Tibial nerve (tissue), 4 donors: ENCODE data around the gene PGD. TPM values are rescaled to one million over a fixed set of nuclear protein-coding genes. Genes with fewer than 3 reads are reported as not detected.
"Not testable (repeated sequence)": the region's sequence is repeated elsewhere in the genome, so short reads cannot be mapped to it uniquely, and the experiment has no call there.

ENCODE experiments used
- DNase-seq, 2 donors: peaks; one replicate each; pipeline ENCODE4 v3.0.0-alpha.2; 2019; ENCODE audit warnings: low spot score in 2 of 2
- H3K27ac ChIP-seq, 4 donors: fragments of 200-600 bp; sonication (generic) in 3 of 4; one replicate each; pipeline ENCODE4 v1.5.1; 2017 to 2019; ENCODE audit warnings: mild to moderate bottlenecking in 1 of 4
- H3K27me3 ChIP-seq, 2 donors: fragments of 200-600 bp; sonication (generic) in 1 of 2; one replicate each; pipeline versions ENCODE4 v1.5.1 to v1.6.0; 2017 to 2019
- H3K36me3 ChIP-seq, 3 donors: fragments of 200-600 bp; sonication (generic); one replicate each; pipeline ENCODE4 v1.5.1; 2018 to 2019
- H3K4me1 ChIP-seq, 4 donors: fragments of 200-600 bp; sonication (generic) in 3 of 4; one replicate each; pipeline ENCODE4 v1.5.1; 2017 to 2019
- H3K4me3 ChIP-seq, 4 donors: fragments of 200-600 bp; sonication (generic) in 3 of 4; one replicate each; pipeline ENCODE4 v1.5.1; 2017 to 2019; ENCODE audit warnings: mild to moderate bottlenecking in 1 of 4, moderate library complexity in 1 of 4
- H3K9me3 ChIP-seq, 4 donors: fragments of 200-600 bp; sonication (generic) in 3 of 4; one replicate each; pipeline ENCODE4 v1.5.1; 2017 to 2019
- CTCF ChIP-seq, 5 experiments: fragments of 200-600 bp in 3 of 5; fragments of 450-650 bp in 2 of 5; sonication (generic) in 3 of 5; IDR thresholded peaks; one replicate each; pipeline ENCODE4 v1.5.1; 2016 to 2019; ENCODE audit warnings: antibody characterized with exemption in 5 of 5, mild to moderate bottlenecking in 3 of 5, moderate library complexity in 2 of 5
- EP300 ChIP-seq, 2 donors: sonication (generic); formaldehyde crosslinking; IDR thresholded peaks; one replicate each; pipeline ENCODE4 v1.6.1; 2017; ENCODE audit warnings: antibody characterized with exemption in 2 of 2, mild to moderate bottlenecking in 1 of 2
- POLR2A ChIP-seq, 2 donors: fragments of 450-650 bp; IDR thresholded peaks; one replicate each; pipeline ENCODE4 v1.6.1; 2017; ENCODE audit warnings: antibody characterized with exemption in 2 of 2, mild to moderate bottlenecking in 2 of 2, moderate library complexity in 2 of 2
- WGBS, 2 donors: methylation state at CpG; one replicate each; pipeline ENCODE4 v1.1.5; 2018; 5-methylcytosine and 5-hydroxymethylcytosine counted together
- total RNA-seq, 4 donors: library from RNA; depleted of rRNA; stranded (reverse); fragments of >200 nt; gene quantifications; one replicate each; pipeline ENCODE4 v1.1.0, GENCODE V29; 2016

The PGD gene
- total RNA-seq, 4 donors from 2014 or later, result 54.5 to 160 (median 67.5) TPM

- H3K27me3 ChIP-seq, result no peaks in the 10 kb centered on the region
- DNase-seq, result no peak
- TF ChIP-seq EP300 (IDR thresholded peaks at IDR 0.05) (no peak), POLR2A (IDR thresholded peaks at IDR 0.05) (no peak), CTCF (IDR thresholded peaks at IDR 0.05) (no peak)
- H3K4me1 ChIP-seq, result peaks cover 0 to 10% (median 0%) of the 10 kb centered on the region in 4 donors
- H3K27ac ChIP-seq, result no peak overlapping the region
- 30 to 47% methylated on average over 6 of the region's 6 CpGs for WGBS, 2 donors
- H3K4me3 ChIP-seq, result no peak overlapping the region
- peaks cover 0 to 17% (median 0%) of the 10 kb centered on the region in 3 donors for H3K36me3 ChIP-seq
- H3K9me3 ChIP-seq, result no peaks in the 10 kb centered on the region
These were observed 52.0 kb downstream of the PGD start for GRCh38 chr1:10450836-10451235.

- 9% methylated on average over 10 of the region's 10 CpGs for whole genome bisulfite sequencing, 2 donors
- no peak overlapping the region for H3K4me3 ChIP-seq
These were observed 52.4 kb downstream of the PGD start for GRCh38 chr1:10451287-10451686.

GRCh38 chr1:10456048-10456447 is 57.2 kb downstream of the PGD start:
- DNase-seq, result no peak
- Histone ChIP-seq H3K27me3 (no peaks in the 10 kb centered on the region), H3K27ac (no peak overlapping the region), H3K4me1 (peaks cover 0 to 6% (median 0%) of the 10 kb centered on the region in 4 donors), H3K9me3 (no peaks in the 10 kb centered on the region), H3K4me3 (no peak overlapping the region), H3K36me3 (peaks cover 0 to 37% (median 2%) of the 10 kb centered on the region in 3 donors)
- TF ChIP-seq POLR2A (IDR thresholded peaks at IDR 0.05) (no peak), EP300 (IDR thresholded peaks at IDR 0.05) (no peak), CTCF (IDR thresholded peaks at IDR 0.05) (no peak)
- 77 to 79% methylated on average over 5 of the region's 5 CpGs for WGBS, 2 donors

More at GRCh38 chr1:10451287-10451686, 52.4 kb downstream of the PGD start:
- H3K36me3 ChIP-seq, result peaks cover 0 to 17% (median 0%) of the 10 kb centered on the region in 3 donors
- H3K9me3 ChIP-seq, result no peaks in the 10 kb centered on the region
- H3K27ac ChIP-seq, result no peak overlapping the region
- no peak for DNase-seq
- TF ChIP-seq EP300 (IDR thresholded peaks at IDR 0.05), result no peak
- no peak for TF ChIP-seq POLR2A (IDR thresholded peaks at IDR 0.05)
- no peak for TF ChIP-seq CTCF (IDR thresholded peaks at IDR 0.05)
- no peaks in the 10 kb centered on the region for H3K27me3 ChIP-seq
- H3K4me1 ChIP-seq, result peaks cover 0 to 10% (median 0%) of the 10 kb centered on the region in 4 donors

- no peak overlapping the region for H3K4me3 ChIP-seq
- no peak for DNase-seq
- TF ChIP-seq EP300 (IDR thresholded peaks at IDR 0.05) (no peak), CTCF (IDR thresholded peaks at IDR 0.05) (no peak), POLR2A (IDR thresholded peaks at IDR 0.05) (no peak)
- H3K36me3 ChIP-seq, result peaks cover 0 to 43% (median 7%) of the 10 kb centered on the region in 3 donors
- no peaks in the 10 kb centered on the region for H3K4me1 ChIP-seq
- H3K9me3 ChIP-seq, result no peaks in the 10 kb centered on the region
- no peak overlapping the region for H3K27ac ChIP-seq
- WGBS, 2 donors, result 68 to 74% methylated on average over 7 of the region's 7 CpGs
- H3K27me3 ChIP-seq, result no peaks in the 10 kb centered on the region
These were observed 57.8 kb downstream of the PGD start for GRCh38 chr1:10456661-10457060.

GRCh38 chr1:10457462-10457861 is 58.6 kb downstream of the PGD start:
- peaks cover 0 to 51% (median 11%) of the 10 kb centered on the region in 3 donors for H3K36me3 ChIP-seq
- not testable (repeated sequence) for H3K27ac ChIP-seq, H3K4me1 ChIP-seq, H3K27me3 ChIP-seq, H3K9me3 ChIP-seq, H3K4me3 ChIP-seq, DNase-seq
- 63 to 68% methylated on average over 7 of the region's 7 CpGs for WGBS, 2 donors

- DNase-seq, result no peak
- 73 to 77% methylated on average over 9 of the region's 9 CpGs for WGBS, 2 donors
- Histone ChIP-seq H3K9me3 (no peaks in the 10 kb centered on the region), H3K36me3 (peaks cover 0 to 56% (median 13%) of the 10 kb centered on the region in 3 donors), H3K4me1 (no peaks in the 10 kb centered on the region), H3K4me3 (no peak overlapping the region), H3K27ac (no peak overlapping the region), H3K27me3 (no peaks in the 10 kb centered on the region)
- TF ChIP-seq EP300 (IDR thresholded peaks at IDR 0.05), result no peak
- TF ChIP-seq CTCF (IDR thresholded peaks at IDR 0.05), result no peak
- TF ChIP-seq POLR2A (IDR thresholded peaks at IDR 0.05), result no peak
These were observed 59.0 kb downstream of the PGD start for GRCh38 chr1:10457875-10458274.
